COR-L47 (cell line): ENCODE measurements around the gene AQP12A.

Experiments used
- DNase-seq: peaks from one replicate; lab custom pipeline; 2025; lab: John Stamatoyannopoulos, UW

Gene AQP12A

DNA sequence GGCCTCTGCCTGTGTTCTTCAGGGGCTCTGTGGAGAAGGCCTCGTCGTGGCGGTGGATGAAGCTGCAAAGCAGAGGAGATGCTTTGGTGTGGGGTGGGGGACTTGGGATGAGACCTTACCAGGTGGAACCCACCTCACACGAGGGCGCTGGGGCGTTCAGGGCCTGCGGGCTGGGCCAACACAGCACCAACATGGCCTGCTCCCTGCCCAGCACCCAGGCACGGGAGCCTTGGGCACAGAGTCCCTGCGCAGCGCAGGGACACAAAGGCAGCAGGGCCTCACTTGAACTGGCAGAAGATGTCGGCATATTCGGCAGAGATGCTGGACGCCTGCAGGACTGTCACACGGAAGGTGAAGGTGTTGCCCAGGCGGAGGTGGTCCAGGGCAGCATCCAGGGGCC is 53.8 kb downstream of the AQP12A start:
- DNase-seq, result no peak

DNA sequence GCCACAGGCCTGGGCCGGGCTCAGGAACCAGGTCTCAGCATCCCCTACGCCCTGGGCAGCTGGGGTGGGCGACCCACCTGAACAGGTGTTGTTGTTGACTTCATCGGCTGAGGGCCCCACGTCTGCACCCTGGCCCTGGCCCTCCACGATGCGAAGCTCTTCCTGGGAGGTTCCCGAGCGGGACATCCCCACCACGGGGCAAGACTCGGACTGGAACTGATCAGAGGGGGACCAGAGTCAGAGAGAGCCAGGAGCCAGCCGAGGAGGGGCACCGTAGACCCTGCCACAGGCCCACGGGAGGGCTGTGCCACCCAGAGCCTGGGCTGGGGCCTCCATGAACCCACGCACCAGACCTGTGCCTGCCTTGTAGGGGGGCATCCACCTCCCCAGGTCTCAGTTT is 54.3 kb downstream of the AQP12A start:
- no peak for DNase-seq

DNA sequence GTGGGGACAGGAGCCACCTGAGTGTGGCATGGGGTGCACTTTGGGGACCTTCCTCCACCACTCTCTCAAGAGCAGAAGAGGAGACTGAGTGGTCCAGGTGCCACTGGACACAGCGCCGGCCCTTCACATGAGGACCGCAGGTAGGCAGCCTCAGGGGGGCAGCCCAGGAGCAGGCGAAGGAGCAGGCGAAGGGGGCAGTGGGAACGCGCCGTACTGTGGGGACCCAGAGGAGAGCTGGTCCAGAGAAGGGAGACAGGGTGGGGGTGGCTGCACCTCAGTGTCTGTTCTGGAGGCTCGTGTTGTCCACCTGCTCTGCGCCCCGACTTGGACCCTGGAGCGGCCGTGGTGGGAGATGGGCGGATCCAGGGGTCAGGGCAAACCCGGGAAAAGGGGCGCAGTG is 55.0 kb downstream of the AQP12A start:
- no peak for DNase-seq

DNA sequence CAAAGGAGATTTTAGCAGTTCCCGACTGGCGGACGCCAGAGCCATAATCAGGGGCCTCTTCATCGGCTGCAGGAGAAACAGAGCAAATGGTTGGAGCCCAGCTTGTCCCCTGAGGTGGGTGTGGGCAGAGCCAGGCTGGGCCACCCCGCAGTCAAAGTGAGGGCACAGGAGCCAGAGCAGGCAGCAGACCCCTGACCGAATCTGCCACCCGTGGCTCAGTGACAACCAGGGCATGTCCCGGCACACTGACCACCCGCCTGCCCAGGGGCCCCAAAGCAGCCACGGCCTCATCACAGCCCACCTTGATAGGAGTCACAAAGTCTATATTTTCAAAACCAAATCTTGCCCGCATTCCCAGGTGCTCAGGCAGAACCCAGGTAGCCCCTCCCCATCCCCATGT is 55.6 kb downstream of the AQP12A start:
- no peak for DNase-seq
